Activated B cell treated with CpG ODN at 0.5 μM for 24 hours (primary cell): Measurements from ENCODE around the gene CLEC3B. TPM values are rescaled to one million over a fixed set of nuclear protein-coding genes. Genes with fewer than 3 reads are reported as not detected.
A peak's percentile ranks its signal among the peaks of the same experiment; 100 is the strongest.
"Not testable (repeated sequence)": the region's sequence is repeated elsewhere in the genome, so short reads cannot be mapped to it uniquely, and the experiment has no call there.

Experiments used
- ATAC-seq: fragments of 200-7000 bp; cut with Tn5 transposase; one replicate; pipeline ENCODE4 v1.10.0; 2021; ENCODE audit warnings: low read depth, mild to moderate bottlenecking, moderate library complexity
- CTCF ChIA-PET: fragments of 350-600 bp; sonication (Branson Sonifier 250); formaldehyde crosslinking; loops from one replicate; lab custom pipeline; 2021; ENCODE audit warnings: antibody characterized with exemption; lab: Charles Lee
- POLR2A ChIA-PET: fragments of 350-600 bp; sonication (Branson Sonifier 250); formaldehyde crosslinking; loops from one replicate; lab custom pipeline; 2021; ENCODE audit warnings: antibody characterized with exemption; lab: Charles Lee
- DNase-seq: peaks from one replicate; pipeline ENCODE4 v3.0.0; 2022
- H3K27ac Mint-ChIP-seq: one replicate; pipeline ENCODE4 v1.8.0; 2020; ENCODE audit warnings: mixed read lengths
- H3K27me3 Mint-ChIP-seq: one replicate; pipeline ENCODE4 v1.8.0; 2021; ENCODE audit warnings: mixed read lengths
- H3K36me3 Mint-ChIP-seq: one replicate; pipeline ENCODE4 v1.8.0; 2021; ENCODE audit warnings: low read depth, mixed read lengths
- H3K4me1 Mint-ChIP-seq: one replicate; pipeline ENCODE4 v1.8.0; 2021; ENCODE audit warnings: mixed read lengths
- H3K4me3 Mint-ChIP-seq: one replicate; pipeline ENCODE4 v1.8.0; 2020; ENCODE audit warnings: mild to moderate bottlenecking, mixed read lengths
- H3K9me3 Mint-ChIP-seq: one replicate; pipeline ENCODE4 v1.8.0; 2020; ENCODE audit warnings: mixed read lengths
- CTCF ChIP-seq: fragments of 200-600 bp; IDR thresholded peaks from one replicate; pipeline ENCODE4 v1.8.0; 2022; ENCODE audit warnings: antibody characterized with exemption, mild to moderate bottlenecking
- intact Hi-C: fragments of 100-400 bp; cut with micrococcal nuclease; formaldehyde crosslinking; loops from one replicate; pipeline ENCODE4 v1.15.1; 2024
- total RNA-seq: library from RNA; stranded (reverse); gene quantifications from 2 replicates; pipeline ENCODE4 v1.2.3, GENCODE V29; 2022

The CLEC3B gene
- total RNA-seq, 1 donor from 2014 or later = not detected

GRCh38 chr3:44984335-44984734, 41.8 kb upstream of the CLEC3B start:
- Mint-ChIP-seq H3K9me3 (no peaks in the 10 kb centered on the region), H3K36me3 (peaks cover 19% of the 10 kb centered on the region), H3K4me1 (peaks cover 54% of the 10 kb centered on the region), H3K27me3 (no peaks in the 10 kb centered on the region), H3K4me3 (no peak overlapping the region), H3K27ac (peak overlapping the region; percentile 18)
- ChIA-PET CTCF (interaction anchor here (1.4 kb wide), 1 partner anchor 8 kb away, joined by 3 read pairs; the partner anchor contains the start of genes EXOSC7 and ZDHHC3), POLR2A (interaction anchor here (0.7 kb wide), 1 partner anchor 498 kb away, joined by 5 read pairs; no protein-coding TSS in a partner anchor)
- intact Hi-C loops = no loop called here
- no peak for TF ChIP-seq CTCF
- DNase-seq (no peak), ATAC-seq (peak; percentile 28)

GRCh38 chr3:44986330-44986729, 39.8 kb upstream of the CLEC3B start:
- peaks cover 32% of the 10 kb centered on the region for H3K36me3 Mint-ChIP-seq
- H3K4me3 Mint-ChIP-seq, H3K9me3 Mint-ChIP-seq, H3K27ac Mint-ChIP-seq, H3K27me3 Mint-ChIP-seq, intact Hi-C loops, DNase-seq, ATAC-seq: not testable (repeated sequence)
- POLR2A ChIA-PET = interaction anchor here (0.7 kb wide), 1 partner anchor 819 kb away, joined by 3 read pairs; no protein-coding TSS in a partner anchor
- H3K4me1 Mint-ChIP-seq = peaks cover 40% of the 10 kb centered on the region
- CTCF ChIA-PET = interaction anchor here (0.6 kb wide), 1 partner anchor 25 kb away, joined by 3 read pairs; no protein-coding TSS in a partner anchor

DNA sequence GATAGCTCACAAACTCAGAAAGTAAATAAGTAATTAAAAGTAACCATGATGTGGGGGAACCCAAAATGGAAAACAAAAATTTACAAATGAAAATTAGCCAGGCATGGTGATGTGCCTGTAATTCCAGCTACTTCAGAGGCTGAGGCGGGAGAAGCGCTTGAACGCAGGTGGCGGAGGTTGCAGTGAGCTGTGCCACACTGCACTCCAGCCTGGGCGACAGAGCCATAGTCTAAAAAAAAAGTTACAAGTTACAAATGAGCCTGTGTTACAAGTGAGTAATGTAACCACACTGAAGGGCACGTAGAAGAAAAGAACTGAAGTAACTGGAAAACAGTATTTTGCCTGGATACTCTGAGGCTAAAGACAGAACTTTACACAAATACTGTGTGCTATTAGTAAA, 38.8 kb upstream of the CLEC3B start:
- TF ChIP-seq CTCF = no peak
- intact Hi-C loops = no loop called here
- DNase-seq = no peak
- Mint-ChIP-seq H3K4me3 (no peak overlapping the region), H3K4me1 (peaks cover 30% of the 10 kb centered on the region), H3K9me3 (no peaks in the 10 kb centered on the region), H3K36me3 (peaks cover 41% of the 10 kb centered on the region), H3K27ac (no peak overlapping the region), H3K27me3 (no peaks in the 10 kb centered on the region)
- ATAC-seq = no peak
- POLR2A ChIA-PET = interaction anchor here (0.7 kb wide), 1 partner anchor 10 kb away, joined by 3 read pairs; no protein-coding TSS in a partner anchor
- CTCF ChIA-PET = interaction anchor here (2.1 kb wide), 1 partner anchor 73 kb away, joined by 7 read pairs; no protein-coding TSS in a partner anchor

DNA sequence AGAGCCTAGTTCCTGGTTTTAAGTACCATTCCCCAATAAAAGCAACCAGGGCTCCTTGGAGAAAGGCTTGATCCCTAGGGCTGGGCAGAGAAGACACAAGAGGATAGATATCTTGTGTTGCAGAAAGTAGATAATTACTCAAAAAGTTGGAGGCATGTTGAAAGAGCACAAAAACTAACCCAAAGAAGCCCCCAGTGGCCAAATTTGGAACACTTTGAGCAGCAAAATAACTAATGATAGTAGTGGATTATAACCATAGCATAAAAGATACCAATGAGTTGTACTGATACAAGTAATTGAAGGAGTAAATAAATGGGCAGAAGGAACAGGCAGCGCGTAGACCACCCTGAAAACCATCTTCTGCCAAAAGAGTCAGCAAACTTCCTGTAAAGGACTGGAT, 38.0 kb upstream of the CLEC3B start:
- ATAC-seq = no peak

DNA sequence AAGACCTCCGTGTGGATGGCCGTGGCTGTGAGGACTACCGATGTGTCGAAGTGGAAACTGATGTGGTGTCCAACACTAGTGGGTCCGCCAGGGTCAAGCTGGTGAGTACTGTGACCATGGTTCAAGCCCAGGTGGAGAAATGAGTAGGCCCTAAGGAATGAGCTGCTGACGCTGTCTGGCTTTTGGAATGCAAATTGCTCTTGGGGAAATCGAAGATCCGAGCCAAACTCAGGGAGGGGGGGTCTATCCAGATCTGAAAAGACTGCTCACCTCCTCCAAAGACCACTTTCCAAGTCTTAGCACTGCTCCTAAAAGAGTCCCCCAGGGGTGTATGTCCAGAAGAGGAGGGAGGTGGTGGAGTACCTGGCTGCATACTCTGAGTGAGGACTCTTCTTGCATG, 37.0 kb upstream of the CLEC3B start:
- Mint-ChIP-seq H3K9me3 (no peaks in the 10 kb centered on the region), H3K27ac (no peak overlapping the region), H3K36me3 (peaks cover 57% of the 10 kb centered on the region), H3K27me3 (no peaks in the 10 kb centered on the region), H3K4me1 (peaks cover 11% of the 10 kb centered on the region), H3K4me3 (no peak overlapping the region)
- CTCF ChIA-PET = interaction anchor here (2.1 kb wide), 1 partner anchor 75 kb away, joined by 7 read pairs; no protein-coding TSS in a partner anchor
- ATAC-seq (no peak), DNase-seq (no peak)
- POLR2A ChIA-PET = no interaction called here
- TF ChIP-seq CTCF = no peak
- intact Hi-C loops = no loop called here

More for the DNA sequence above, 38.0 kb upstream of the CLEC3B start:
- POLR2A ChIA-PET = no interaction called here
- Mint-ChIP-seq H3K4me3 (no peak overlapping the region), H3K9me3 (no peaks in the 10 kb centered on the region), H3K27ac (no peak overlapping the region), H3K4me1 (peaks cover 22% of the 10 kb centered on the region), H3K27me3 (no peaks in the 10 kb centered on the region), H3K36me3 (peaks cover 46% of the 10 kb centered on the region)
- intact Hi-C loops = no loop called here
- CTCF ChIA-PET = interaction anchor here (2.1 kb wide), 1 partner anchor 74 kb away, joined by 7 read pairs; no protein-coding TSS in a partner anchor
- TF ChIP-seq CTCF = no peak
- DNase-seq = no peak
